KOPT-K1 (cell line): ENCODE data around the gene PMPCA.
A peak's percentile ranks its signal among the peaks of the same experiment; 100 is the strongest.

Experiments
- H3K27ac ChIP-seq: fragments of 200-600 bp; sonication (generic); 2 replicates; pipeline ENCODE4 v1.5.1; 2016; ENCODE audit warnings: antibody characterized with exemption, mild to moderate bottlenecking, low read depth, low read length; ENCODE audit not compliant: poor library complexity, severe bottlenecking
- H3K36me3 ChIP-seq: fragments of 200-600 bp; sonication (generic); 2 replicates; pipeline ENCODE4 v1.5.1; 2017; ENCODE audit warnings: antibody characterized with exemption, mild to moderate bottlenecking, low read length, moderate library complexity; ENCODE audit not compliant: insufficient read depth
- H3K9me3 ChIP-seq: fragments of 200-600 bp; sonication (generic); 2 replicates; pipeline ENCODE4 v1.5.1; 2017; ENCODE audit warnings: antibody characterized with exemption, low read length, mild to moderate bottlenecking; ENCODE audit not compliant: insufficient read depth, poor library complexity, severe bottlenecking

The PMPCA gene, protein sequence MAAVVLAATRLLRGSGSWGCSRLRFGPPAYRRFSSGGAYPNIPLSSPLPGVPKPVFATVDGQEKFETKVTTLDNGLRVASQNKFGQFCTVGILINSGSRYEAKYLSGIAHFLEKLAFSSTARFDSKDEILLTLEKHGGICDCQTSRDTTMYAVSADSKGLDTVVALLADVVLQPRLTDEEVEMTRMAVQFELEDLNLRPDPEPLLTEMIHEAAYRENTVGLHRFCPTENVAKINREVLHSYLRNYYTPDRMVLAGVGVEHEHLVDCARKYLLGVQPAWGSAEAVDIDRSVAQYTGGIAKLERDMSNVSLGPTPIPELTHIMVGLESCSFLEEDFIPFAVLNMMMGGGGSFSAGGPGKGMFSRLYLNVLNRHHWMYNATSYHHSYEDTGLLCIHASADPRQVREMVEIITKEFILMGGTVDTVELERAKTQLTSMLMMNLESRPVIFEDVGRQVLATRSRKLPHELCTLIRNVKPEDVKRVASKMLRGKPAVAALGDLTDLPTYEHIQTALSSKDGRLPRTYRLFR

DNA sequence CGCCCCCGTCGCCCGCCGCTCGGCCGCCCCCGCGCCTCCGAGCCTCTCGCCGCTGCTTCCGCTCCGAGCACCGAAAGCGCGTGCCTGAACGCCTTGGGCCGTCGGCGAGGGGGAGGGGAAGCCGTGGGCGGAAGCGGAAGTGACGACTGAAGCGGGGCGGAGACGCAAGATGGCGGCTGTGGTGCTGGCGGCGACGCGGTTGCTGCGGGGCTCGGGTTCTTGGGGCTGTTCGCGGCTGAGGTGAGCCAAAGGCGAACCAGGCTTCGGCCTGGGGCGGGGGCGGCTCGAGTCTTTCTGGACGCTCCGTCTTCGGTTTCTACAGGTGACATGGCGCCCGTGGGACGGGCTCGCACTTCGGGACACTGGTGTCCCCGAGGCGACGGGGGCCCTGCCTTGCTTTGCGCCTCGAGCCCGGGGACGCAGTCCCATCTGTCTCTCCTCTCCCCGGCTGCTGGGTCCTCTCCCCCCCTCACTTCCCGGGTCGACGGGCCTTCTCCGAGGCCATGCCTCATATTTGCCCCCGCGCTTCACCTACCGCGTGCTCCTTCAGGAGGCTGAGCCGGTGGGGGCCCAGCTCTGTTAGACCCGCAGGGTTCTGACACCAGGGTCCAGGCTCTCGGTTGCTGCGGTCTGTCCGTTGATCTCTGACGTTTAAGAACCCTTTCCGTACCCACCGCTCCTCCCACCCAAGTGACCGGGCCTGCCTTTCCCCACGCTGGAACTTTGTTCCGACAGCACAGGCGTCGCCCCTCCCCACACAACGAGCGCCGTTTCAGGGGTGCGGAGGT is at the start of gene PMPCA, which contains the start of gene ENTR1:
PMPCA (plus strand) TSS at position 159 of the 788 bp plus-strand sequence; CDS start at position 170, 11 bp downstream.
ENTR1 (minus strand) TSS at position 115 of the 788 bp plus-strand sequence. CDS start 217 bp downstream, outside the sequence.
- Histone ChIP-seq H3K36me3 (peaks cover 59% of the 10 kb centered on the region), H3K27ac (peak within 1 kb of the TSS; percentile 76)

GRCh38 chr9:136361047-136361753 is 49.3 kb upstream of the PMPCA start:
- Histone ChIP-seq H3K9me3 (no peaks in the 10 kb centered on the region), H3K27ac (no peak overlapping the region), H3K36me3 (peaks cover 20% of the 10 kb centered on the region; the same call in 1 of the 2 replicates)

More for the DNA sequence above, at the start of gene PMPCA, which contains the start of gene ENTR1:
- H3K9me3 ChIP-seq: no peaks in the 10 kb centered on the region

DNA sequence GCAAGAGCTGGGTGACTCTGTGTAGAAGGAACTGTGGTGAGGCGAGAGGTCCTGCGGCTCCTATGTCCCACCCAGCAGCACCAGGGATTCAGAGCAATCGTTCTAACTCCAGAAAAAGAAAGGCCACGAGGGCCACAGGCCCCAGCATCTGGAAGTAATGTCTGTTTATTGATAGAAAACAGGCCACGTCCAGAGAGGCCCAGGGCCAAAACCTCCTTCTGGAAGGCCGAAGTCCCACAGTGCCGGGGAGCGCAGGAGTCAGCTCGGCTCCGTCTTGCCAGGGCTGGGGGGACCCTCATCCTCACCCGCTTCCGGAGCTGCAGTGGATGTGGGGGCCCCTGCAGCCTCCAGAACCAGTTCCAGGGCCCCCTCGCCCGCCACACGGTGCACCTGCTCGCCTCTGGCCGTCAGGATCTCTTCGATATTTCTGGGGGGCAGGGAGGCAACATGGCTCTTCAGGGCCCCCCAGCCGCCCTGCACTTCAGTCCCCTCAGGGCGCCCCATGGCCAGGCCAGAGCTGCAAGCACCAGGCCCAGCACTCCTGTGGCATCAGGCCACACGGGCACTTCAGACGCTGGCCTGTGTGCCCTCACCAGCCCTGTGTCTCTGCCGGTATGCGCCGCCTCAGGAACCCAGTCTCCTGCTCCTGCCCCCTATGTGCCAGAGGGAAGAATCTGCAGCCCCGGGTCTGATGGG is 48.6 kb upstream of the PMPCA start:
- no peak overlapping the region for H3K27ac ChIP-seq
- peaks cover 20% of the 10 kb centered on the region; the same call in 1 of the 2 replicates for H3K36me3 ChIP-seq

DNA sequence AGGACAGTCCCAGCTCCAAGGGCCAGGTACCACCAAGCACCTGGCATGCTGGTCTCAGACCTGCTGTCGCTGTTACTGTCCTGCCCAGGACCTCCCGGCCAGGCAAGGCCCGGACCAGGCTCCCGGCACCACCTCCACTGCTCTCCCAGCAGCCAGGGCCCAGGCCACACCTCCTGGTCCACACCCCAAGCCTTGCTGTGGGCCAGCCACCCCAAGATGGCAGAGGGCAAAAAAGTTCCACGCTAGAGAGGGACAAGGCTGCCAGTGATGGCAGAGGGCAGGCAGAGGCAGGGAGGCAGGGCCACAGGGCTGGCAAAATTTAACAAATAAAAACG is 48.0 kb upstream of the PMPCA start:
- H3K9me3 ChIP-seq: no peaks in the 10 kb centered on the region
- peaks cover 20% of the 10 kb centered on the region; the same call in 1 of the 2 replicates for H3K36me3 ChIP-seq
- H3K27ac ChIP-seq: no peak overlapping the region

More for the DNA sequence above, 48.6 kb upstream of the PMPCA start:
- H3K9me3 ChIP-seq: no peaks in the 10 kb centered on the region

DNA sequence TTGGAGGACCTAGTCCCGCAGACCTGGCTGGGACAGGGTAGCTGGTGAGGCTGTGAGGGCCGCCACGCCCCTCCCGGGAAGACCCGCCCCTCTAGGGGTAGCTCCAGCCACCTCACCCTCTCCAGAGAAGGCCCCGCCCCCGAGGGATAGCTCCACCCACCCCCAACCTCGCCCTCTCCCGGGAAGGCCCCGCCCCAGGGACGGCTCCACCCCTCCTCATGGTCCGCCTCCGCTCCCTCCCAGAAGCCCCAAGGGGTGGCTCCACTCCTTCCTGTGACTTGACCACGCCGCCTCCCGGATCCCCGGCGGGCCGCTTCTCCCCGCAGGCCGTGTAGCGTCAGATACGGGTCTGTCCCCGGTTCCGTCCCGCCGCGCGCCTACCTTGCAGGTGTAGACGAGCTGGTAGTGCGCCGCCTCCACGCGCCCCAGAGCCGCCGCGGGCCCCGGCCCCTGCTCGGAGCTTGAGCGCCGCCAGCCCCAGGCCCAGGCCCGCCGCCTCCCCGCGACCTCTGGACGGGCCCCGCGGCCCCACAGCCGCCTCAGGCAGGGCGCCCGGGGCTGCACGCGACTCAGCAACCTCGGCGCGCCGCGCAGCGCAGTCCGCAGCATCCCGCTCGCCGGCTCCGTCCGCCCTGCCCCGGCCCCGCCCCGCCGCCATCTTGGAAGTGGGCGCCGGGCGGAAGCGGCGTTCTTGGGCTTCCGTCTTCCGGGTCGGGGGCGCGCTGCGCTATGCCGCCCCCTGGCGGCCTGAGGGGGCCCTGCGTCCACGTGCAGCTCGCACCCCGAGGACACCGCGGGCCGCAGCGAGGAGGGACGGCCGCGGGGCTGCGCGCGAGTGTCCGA is 47.1 kb upstream of the PMPCA start, which contains the start of gene DNLZ:
DNLZ (minus strand) TSS at position 639 of the 843 bp plus-strand sequence; CDS start at position 609, 30 bp downstream.
- Histone ChIP-seq H3K36me3 (peaks cover 20% of the 10 kb centered on the region; the same call in 1 of the 2 replicates), H3K9me3 (no peaks in the 10 kb centered on the region), H3K27ac (peak within 1 kb of the TSS; percentile 83)

DNA sequence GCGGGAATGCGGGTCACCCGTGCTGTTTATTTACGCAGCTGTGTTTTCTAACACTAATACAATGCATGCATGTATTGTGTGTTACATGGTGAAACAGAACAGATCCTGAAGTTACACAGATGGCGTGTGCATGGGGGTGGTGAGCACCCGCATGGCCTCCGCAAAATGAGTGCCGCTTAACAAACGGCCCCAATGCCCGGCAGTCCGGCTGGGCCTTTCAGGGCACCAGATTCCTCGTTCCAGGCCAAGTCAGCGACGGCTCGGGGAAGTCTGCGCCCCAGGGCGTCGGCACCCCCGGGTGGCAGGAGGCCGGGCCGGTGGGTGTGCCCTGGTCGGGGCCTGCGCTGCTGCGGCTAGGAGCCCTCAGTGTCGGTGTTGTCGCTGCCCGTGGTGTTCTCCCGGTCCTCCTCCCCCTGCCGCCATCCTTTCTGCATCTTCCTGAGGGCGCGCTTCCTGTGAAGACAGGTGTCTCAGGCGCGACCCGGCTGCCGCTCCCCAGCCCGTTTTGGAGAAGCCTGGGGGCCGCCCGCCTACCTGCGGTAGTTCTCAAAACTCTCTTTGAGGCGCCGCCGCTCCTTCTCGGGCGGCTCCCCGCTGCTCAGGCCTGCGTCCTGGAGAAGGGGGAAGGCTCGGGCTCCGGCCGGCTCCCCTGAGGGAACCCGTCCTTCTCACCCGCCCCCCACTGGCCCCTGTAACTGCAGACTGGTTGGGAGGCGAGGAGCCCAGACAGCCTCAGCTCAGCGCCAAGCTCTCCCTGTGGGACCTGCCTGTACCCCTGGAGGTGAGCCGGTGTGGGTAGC is 46.3 kb upstream of the PMPCA start:
- peak overlapping the region; percentile 83 for H3K27ac ChIP-seq
- peaks cover 20% of the 10 kb centered on the region; the same call in 1 of the 2 replicates for H3K36me3 ChIP-seq
- H3K9me3 ChIP-seq: no peaks in the 10 kb centered on the region

DNA sequence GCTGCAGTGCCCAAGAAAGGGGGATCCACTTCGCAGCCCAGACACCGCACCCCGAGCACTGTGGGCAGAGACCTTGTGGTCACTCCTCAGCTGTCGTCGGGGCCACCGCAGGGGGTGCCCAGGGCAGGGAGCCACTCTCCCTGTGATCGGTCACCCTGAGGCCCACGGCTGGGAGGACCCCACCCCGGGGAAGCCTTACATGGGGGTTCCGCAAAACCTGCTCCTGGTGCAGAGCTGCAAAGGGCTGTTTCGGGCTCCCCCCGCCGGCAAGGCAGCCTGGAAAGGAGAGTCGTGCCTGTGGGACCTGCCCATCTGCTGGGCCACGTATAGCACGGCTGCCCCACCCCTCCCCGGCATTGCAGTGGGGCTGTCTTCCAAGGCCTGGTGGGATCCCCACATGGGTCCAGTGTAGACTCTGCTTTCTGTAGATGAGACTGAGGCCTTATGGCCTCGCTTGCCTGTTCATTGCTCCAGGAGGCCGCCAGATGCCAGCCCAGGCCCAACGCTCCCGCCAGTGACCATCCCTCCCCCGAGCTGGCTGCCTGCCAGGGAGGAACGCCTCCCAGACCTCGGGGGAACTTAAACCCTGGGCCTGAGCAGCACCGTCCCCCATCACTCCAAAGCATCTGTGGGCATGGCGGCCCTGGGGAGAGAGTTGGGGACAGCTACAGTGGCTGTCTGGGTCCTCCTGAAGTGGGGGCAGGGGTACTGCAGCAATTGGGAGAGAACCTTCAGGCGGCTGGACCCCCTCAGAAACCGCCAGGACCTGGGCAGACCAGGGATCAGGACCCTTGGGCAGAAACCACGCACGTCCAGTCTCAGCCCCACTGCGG is 45.3 kb upstream of the PMPCA start:
- H3K27ac ChIP-seq: no peak overlapping the region
- H3K36me3 ChIP-seq: peaks cover 13% of the 10 kb centered on the region; the same call in 1 of the 2 replicates
- no peaks in the 10 kb centered on the region for H3K9me3 ChIP-seq

DNA sequence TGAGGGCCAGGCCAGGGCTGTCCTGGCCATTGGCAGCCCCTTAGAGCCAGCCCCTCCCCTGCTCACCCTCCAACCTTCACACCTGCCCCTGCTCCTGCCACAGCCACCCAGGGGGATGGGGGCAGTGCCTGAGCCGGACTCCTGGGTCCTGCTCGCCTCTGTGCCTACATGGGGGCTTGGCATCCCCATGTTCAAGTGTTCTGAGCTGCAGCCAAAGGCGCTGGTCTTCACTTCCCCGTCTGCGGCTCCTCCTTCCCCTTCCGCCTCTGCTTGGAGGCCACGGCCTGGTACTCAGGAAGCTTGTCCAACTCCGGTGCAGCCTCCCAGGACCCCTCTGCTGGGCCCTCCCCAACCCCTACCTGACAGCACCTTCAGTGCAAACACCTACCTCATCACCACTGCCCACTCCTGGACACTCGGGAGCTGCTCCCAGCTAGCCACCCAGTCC is 44.7 kb upstream of the PMPCA start:
- peaks cover 8% of the 10 kb centered on the region; the same call in 1 of the 2 replicates for H3K36me3 ChIP-seq
- no peak overlapping the region for H3K27ac ChIP-seq
- H3K9me3 ChIP-seq: no peaks in the 10 kb centered on the region

- Histone ChIP-seq H3K27ac (no peak overlapping the region), H3K36me3 (0 out of 2 replicates have a peak, but pooled peaks cover under 1% of the 10 kb centered on the region), H3K9me3 (no peaks in the 10 kb centered on the region)
Measured at GRCh38 chr9:136366826-136367225, 43.6 kb upstream of the PMPCA start.

- Histone ChIP-seq H3K9me3 (no peaks in the 10 kb centered on the region), H3K27ac (no peak overlapping the region), H3K36me3 (no peaks in the 10 kb centered on the region)
Measured at GRCh38 chr9:136367296-136368145, 42.9 kb upstream of the PMPCA start.

DNA sequence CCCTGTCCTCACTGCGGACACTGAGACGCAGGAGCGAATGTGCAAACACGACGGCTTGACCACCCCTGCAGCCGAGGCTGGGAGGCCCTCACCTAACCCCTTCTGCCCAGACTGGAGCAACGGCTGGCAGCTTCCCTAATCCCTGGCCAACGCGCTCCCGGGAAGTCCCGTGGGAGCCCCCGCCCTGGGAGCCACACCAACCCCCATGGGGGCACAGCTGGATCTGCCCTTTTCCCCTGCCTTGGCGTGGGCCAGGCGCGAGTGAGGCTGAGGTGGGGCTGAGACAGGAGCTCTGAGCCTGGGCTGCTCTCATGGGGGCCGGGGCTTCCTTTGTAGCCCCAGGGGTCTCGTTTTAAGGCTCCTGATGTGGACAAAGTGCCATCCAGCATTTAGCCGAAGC is 42.3 kb upstream of the PMPCA start:
- no peak overlapping the region for H3K27ac ChIP-seq
- no peaks in the 10 kb centered on the region for H3K36me3 ChIP-seq
- H3K9me3 ChIP-seq: no peaks in the 10 kb centered on the region
